GDM1 (cell line): ENCODE measurements around the gene MYT1.
"Not testable (repeated sequence)": the region's sequence is repeated elsewhere in the genome, so short reads cannot be mapped to it uniquely, and the experiment has no call there.

Source experiments
- DNase-seq: peaks from one replicate; lab custom pipeline; 2025; lab: John Stamatoyannopoulos, UW

Gene MYT1

GRCh38 chr20:64234291-64234791 is 70.1 kb downstream of the MYT1 start:
- no peak for DNase-seq

- not testable (repeated sequence) for DNase-seq
These were observed 70.8 kb downstream of the MYT1 start for GRCh38 chr20:64234921-64235565.

- no peak for DNase-seq
These were observed 72.2 kb downstream of the MYT1 start for GRCh38 chr20:64236137-64237088.

GRCh38 chr20:64237316-64237715 is 73.1 kb downstream of the MYT1 start:
- no peak for DNase-seq

GRCh38 chr20:64238115-64238825 is 74.0 kb downstream of the MYT1 start:
- no peak for DNase-seq

- no peak for DNase-seq
These were observed 74.7 kb downstream of the MYT1 start for GRCh38 chr20:64238851-64239387.

- DNase-seq: no peak
These were observed 75.4 kb downstream of the MYT1 start for GRCh38 chr20:64239449-64240242.

- no peak for DNase-seq
These were observed 76.2 kb downstream of the MYT1 start for GRCh38 chr20:64240243-64241015.

- DNase-seq: no peak
These were observed 76.8 kb downstream of the MYT1 start for GRCh38 chr20:64241061-64241460.

GRCh38 chr20:64242003-64242796 is 77.9 kb downstream of the MYT1 start:
- DNase-seq: no peak

- no peak for DNase-seq
These were observed 78.7 kb downstream of the MYT1 start for GRCh38 chr20:64242797-64243475.

- no peak for DNase-seq
These were observed 80.1 kb downstream of the MYT1 start for GRCh38 chr20:64244281-64244805.

GRCh38 chr20:64244870-64245603 is 80.8 kb downstream of the MYT1 start:
- DNase-seq: no peak

- DNase-seq: no peak
These were observed 81.7 kb downstream of the MYT1 start for GRCh38 chr20:64245746-64246595.

GRCh38 chr20:64246616-64247306 is 82.5 kb downstream of the MYT1 start:
- no peak for DNase-seq

- DNase-seq: no peak
These were observed 83.0 kb downstream of the MYT1 start for GRCh38 chr20:64247307-64247618.
